ENCODE results near the gene BAIAP2.
A peak's percentile ranks its signal among the peaks of the same experiment; 100 is the strongest.

The BAIAP2 gene

GRCh38 chr17:81052199-81052997 lies 17.4 kb downstream of the BAIAP2 start:
- DNase-seq (ENCODE audit: low spot score), result no peak

DNA sequence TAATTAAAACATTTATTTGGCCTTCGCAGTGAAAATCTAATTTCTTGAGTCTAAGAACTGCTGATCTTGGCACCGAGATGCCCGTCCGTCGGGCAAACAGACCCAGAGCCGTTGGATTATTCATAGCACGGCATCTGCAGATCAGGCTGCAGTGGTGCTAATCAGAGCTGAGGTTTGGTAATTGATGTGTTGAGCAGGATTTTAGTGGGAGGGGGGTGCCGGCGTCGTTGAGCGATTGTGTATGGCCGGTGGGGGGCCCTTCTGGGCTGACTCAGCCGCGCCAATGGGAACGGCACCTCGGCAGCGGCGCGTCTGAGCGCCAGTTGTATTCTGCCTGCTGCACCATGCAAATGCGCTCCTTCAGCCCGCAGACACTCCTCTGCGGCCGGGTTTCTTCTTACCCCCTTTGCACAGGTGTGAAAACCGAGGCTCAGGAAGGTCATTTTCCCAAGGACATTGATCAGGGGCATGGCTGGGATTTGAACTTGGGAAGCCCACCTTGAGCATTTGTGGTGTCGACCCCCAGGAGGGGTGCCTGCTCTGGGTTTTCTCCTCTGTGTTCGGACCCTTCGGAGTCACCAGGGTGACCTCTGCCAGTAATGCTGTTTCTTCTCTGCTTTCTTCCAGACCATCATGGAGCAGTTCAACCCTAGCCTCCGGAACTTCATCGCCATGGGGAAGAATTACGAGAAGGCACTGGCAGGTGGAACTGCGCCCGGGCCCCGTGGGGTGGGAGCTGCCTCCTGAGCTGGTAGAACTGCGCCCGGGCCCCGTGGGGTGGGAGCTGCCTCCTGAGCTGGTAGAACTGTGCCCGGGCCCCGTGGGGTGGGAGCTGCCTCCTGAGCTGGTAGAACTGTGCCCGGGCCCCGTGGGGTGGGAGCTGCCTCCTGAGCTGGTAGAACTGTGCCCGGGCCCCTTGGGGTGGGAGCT lies 18.4 kb downstream of the BAIAP2 start:
- no peak for DNase-seq (ENCODE audit: low spot score)

DNA sequence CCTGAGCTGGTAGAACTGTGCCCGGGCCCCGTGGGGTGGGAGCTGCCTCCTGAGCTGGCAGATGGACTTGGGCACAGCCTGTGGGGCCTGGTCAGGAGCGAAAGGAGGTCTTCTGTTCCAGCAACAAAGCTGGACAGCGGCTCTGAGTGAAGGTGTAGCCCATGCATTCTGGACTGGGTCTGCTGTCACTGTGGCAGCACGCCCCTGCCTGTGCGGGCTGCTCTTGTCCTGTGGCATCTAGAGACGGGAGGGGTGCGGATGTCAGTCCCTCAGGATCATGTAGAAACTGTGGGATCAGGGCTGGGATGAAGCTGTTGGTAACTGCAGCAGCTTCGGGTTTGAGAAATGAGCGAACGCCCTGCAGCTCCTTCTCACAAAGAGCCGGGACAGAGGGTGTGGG lies 19.4 kb downstream of the BAIAP2 start:
- DNase-seq (ENCODE audit: low spot score), result no peak

GRCh38 chr17:81054881-81055370 lies 20.0 kb downstream of the BAIAP2 start:
- DNase-seq (ENCODE audit: low spot score), result no peak

GRCh38 chr17:81056312-81056711 lies 21.4 kb downstream of the BAIAP2 start:
- DNase-seq (ENCODE audit: low spot score), result no peak

DNA sequence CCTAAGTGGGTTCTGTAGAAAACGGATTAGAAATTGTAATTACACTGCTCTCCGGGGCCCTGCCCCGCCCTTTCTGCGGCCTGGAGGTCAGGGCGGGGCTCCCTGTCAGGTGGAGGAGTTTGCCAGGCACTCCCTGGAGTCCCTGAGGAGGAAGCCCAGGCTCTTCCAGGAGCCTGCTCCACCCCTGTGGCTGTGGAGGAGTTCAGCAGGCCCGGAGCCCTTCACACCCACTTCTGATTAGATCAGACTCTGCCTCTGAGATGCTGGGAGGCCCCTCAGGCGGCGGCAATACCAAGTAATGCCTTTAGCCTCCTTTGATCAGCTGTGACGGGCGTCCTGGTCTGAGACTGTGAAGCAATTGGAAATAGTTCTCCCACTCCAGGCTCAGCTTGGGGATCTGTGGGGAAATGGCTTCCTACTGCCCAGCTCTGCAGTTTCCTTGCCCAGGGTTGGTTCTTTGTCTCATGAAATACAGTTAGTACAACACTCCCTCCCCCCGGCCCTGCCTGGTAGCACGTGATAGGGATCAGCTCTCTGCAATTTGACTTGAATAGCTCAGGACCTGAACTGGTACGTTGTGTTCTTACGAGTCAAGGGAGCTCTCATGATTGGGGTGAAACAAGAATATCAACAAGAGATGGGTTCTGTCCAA lies 22.3 kb downstream of the BAIAP2 start:
- DNase-seq (ENCODE audit: low spot score), result peak; percentile 72

DNA sequence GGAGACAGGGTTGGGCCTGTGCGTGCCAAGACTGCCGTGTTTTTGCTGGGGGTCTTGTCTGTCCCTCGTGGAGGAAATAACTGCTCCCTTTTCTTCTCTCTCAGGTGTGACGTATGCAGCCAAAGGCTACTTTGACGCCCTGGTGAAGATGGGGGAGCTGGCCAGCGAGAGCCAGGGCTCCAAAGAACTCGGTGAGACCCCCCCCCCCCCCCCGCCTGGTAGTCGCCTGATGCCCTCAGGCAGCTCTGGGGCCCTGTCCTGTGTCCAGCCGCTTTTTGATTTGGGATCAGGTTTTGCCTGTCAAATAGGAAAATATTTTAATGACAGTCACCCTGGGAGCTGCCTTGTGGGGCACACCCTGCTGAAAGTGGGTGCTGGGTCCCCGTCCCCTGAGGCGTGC lies 22.8 kb downstream of the BAIAP2 start:
- no peak for DNase-seq (ENCODE audit: low spot score)

- no peak for DNase-seq (ENCODE audit: low spot score)
Measured at GRCh38 chr17:81058263-81058871, 23.4 kb downstream of the BAIAP2 start.

DNA sequence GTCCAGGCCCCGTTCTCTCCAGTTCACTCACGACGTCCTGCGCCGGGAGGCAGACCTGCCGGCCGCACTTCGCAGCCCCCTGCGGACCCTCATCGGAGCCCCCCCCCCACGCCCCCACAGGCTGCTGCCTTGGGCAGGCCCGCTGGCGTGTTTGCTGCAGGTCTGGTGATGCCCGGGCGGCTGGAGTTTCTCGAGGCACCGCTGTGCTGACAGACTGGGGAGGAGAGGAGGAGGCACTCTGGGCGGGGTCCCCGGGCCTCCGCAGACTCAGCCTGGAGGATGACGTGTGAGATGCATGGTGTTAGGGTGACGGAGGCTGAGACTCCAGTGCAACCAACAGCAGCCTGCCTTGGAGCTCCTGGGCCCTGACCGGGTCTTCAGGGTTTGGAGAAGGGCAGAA lies 24.1 kb downstream of the BAIAP2 start:
- DNase-seq (ENCODE audit: low spot score), result no peak

- DNase-seq (ENCODE audit: low spot score), result no peak
Measured at GRCh38 chr17:81060416-81060815, 25.5 kb downstream of the BAIAP2 start.

DNA sequence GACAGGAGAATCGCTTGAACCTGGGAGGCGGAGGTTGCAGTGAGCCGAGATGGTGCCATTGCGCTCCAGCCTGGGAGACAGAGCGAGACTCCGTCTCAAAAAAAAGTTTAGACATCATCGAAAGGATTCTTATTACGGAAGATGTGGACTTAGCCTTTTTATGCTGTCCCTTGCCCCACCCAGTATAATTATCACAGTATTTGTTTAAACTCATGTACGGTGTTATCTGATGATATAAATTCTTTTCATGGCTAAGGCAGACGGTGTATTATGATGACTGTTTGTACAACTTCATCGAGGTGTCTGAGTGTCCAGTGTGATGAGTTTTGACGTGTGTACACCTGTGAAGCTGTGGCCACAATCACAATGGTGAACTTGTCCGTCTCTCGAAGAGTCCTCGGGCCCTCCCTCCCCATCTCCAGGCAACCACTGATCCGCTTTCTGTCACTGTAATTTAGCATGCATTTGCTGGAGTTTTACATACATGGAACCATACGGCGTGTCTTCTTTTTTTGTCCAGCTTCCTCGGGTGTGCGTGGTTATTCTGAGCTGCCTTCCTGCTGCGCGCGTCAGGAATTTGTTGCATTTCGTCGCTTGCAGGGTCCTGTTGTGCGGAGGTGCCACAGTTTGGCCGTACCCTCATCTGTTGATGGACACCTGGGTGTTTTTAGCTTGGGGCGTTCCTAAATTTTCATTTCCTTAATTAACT lies 26.2 kb downstream of the BAIAP2 start:
- no peak for DNase-seq (ENCODE audit: low spot score)

DNA sequence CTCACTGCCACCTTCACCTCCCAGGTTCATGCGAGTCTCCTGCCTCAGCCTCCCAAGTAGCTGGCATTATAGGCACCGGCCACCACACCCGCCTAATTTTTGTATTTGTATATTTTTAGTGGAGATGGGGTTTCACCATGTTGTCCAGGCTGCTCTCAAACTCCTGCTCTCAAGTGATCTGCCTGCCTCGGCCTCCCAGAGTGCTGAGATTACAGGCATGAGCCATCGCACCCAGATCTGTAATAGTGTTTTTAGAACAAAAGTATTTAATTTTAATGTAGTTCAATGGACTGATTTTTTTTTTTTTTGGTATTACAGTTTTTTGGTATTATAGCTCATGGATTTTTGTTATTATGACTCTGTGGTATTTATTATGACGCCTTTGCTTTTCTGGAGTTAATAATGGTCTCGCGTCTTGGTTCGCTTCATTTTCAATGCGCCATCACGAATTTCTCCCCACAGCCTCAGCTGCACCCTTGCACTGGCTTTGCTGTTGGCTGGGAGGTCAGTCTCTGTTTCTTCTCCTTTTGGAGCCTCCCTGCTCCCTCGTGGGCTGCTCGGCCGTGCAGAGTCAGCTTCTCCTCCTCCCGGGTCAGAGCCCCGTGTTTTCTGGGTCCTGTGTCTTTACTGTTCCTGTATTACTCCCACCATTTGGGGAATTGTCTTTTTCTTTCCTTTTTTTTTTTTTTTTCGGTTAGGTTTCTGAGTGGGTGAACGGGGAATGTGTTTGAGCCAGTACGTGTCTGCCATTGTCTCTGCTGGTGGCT lies 27.2 kb downstream of the BAIAP2 start:
- DNase-seq (ENCODE audit: low spot score), result no peak

DNA sequence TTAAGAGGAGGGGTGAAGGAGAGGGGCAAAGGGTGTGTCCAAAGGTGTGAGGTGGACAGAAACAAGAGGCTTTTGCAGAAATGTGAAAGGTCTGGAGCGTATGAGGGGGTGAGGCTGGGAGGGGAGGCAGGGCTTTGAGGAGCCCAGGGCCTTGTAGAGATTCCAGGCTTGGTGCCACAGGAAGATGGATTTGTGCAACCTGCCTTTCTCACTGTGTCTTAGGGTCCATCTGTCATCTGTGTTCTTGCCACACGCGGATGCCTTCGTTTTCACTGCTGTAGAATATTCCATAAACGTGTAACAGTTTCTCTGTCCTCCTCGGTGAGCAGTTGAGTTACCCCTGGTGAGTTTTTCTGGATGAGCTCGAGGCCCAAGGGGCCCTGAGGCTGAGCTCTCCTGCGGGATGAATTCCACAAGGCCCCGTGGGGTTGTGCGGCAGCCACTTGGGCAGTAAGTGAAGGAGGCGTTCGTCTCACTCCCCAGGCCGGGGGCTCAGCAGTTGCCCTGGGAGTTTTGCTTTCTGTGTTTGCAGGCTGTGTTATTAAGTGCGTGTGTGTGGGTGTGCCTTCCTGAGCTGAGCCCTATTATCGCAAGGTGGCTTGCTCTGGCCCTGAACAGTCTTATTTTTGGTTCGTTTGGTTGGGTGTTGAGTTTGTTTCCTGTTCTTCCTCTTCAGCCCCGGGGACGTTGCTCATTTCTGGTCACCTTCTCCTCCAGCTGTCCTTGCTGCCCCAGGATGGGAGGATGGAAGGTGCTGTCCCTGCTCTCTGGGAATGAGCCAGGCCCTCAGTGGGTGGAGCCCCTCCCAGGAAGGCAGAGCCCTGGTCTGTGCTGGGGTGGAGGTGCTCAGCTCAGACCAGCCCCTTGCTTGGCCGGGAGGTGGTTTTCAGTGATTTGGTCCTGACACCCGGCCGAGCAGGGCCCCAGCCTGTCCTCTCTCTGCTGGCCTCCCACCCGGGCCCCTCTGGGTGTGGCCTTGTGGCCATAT lies 28.4 kb downstream of the BAIAP2 start:
- no peak for DNase-seq (ENCODE audit: low spot score)

DNA sequence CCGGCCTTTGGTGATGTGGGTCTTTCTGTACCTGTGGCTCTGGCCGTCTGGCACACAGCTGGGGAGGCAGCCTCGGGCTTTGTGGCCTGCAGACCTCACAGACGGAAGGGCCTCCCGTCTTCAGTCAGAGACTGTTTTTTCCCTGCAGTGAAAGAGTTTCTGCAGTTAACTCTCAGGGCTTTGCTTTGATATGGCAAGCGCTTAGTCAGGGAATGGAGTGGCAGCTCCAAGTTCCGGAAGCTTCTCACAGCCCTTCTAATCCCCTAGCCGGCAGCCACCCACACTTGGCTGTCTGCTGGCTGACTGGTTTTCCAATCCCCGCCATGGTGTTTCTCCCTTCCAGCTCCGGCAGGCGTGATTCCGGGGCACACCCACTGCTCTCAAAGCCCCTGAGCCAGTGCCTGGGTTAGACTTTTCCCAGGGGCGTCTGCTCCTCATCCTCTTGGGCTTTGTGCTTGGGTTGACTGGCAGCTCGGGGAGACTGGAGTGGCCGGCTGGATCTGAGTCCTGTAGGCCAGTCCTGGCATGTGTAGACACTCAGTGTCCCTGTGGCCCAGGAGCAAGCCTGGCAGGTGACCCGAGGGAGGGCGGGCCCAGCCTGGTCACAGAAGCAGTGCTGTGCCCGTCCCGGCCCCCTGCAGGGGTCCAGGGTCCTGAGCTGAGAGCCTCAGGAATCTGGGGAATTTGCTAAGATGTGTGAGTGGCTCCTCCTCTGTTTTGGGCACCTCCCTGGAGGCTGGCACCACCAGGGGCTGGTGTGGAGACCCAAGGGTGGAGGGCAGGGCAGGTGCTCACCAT lies 29.9 kb downstream of the BAIAP2 start:
- no peak for DNase-seq (ENCODE audit: low spot score)

- DNase-seq (ENCODE audit: low spot score), result no peak
Measured at GRCh38 chr17:81065500-81065899, 30.5 kb downstream of the BAIAP2 start.

DNA sequence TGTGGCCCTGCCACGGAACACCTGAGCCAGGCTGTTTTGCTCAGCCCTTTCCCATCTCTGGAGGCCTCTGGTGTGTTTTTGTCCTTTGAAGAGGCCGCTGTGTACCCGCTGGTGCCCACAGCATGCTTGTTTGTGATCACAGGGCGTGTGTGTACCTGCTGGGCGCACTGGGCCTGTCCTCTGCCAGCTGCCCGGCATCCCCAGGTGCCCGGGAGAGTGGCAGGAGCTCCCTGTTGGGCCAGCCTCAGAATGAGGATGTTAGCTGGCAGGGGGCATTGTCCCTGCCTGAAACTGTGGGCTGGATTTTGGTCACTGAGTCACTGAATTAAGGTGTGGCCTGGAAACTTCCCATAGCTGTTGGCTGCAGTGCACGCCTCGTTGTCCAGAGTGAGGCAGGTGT lies 31.1 kb downstream of the BAIAP2 start:
- peak; percentile 65 for DNase-seq (ENCODE audit: low spot score)

DNA sequence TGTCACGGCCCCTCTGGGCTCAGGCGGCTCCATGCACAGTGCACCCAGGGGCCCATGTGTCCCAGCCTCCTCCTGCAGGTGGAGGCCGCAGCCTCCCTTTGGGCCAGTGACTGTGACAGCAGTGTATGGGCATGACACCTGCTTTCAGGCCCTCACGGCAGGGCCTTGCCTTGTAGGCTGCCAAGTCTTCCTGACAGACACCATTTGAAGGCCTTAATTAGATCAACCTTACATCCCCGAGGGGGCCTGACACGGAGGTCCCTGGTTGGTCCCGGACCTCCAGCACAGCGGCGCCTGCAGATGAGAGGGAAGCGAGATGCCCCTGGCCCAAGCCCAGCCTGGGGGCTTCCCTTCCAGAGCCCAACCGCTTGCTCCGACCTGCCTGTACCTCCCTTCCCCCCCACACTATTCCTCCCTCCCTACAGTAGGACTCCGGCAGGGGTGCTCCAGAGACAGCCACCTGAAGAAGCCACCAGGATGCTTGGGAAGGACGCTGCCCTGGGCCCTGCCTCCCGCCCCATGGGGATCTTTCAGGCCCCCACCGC lies 31.9 kb downstream of the BAIAP2 start:
- DNase-seq (ENCODE audit: low spot score), result no peak

DNA sequence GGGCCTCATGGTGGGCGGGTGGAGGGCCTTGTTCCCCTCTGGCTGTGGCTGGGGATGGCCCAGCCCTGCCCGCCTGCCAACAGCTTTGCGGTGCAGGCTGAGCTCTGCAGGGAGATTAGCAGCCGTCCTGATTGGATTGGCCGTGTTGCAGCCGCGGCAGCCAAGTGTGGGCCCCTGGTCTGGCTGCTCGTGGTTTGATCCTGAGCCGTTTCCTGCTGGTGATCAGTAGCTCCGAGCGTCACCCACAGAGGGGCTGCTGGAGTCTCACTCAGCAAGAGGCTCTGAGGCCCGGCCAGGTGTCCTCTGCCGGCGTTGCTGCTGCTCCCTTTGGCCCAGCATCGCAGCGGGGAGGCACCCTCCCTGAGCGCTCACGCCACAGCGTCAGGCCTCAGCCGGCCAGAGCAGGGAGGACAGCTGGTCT lies 32.5 kb downstream of the BAIAP2 start:
- DNase-seq (ENCODE audit: low spot score), result no peak
